Vagina (tissue), 2 donors: ENCODE results near the gene CTDSP1. TPM values are rescaled to one million over a fixed set of nuclear protein-coding genes. Genes with fewer than 3 reads are reported as not detected.

ENCODE experiments used
- DNase-seq, 2 donors: peaks; one replicate each; pipeline ENCODE4 v3.0.0-alpha.2; 2017; ENCODE audit errors: extremely low spot score in 2 of 2
- H3K27ac ChIP-seq: fragments of 200-600 bp; sonication (generic); one replicate; pipeline ENCODE4 v1.5.1; 2019
- H3K27me3 ChIP-seq: fragments of 200-600 bp; sonication (generic); one replicate; pipeline ENCODE4 v1.5.1; 2019
- H3K36me3 ChIP-seq, 2 donors: fragments of 200-600 bp; sonication (generic); one replicate each; pipeline ENCODE4 v1.5.1; 2017 to 2019
- H3K4me1 ChIP-seq: fragments of 200-600 bp; sonication (generic); one replicate; pipeline ENCODE4 v1.5.1; 2019
- H3K4me3 ChIP-seq, 2 donors: fragments of 200-600 bp; sonication (generic); 1 replicate in 1 of 2; 2 replicates in 1 of 2; pipeline ENCODE4 v1.5.1; 2016 to 2019
- H3K9me3 ChIP-seq: fragments of 200-600 bp; sonication (generic); one replicate; pipeline ENCODE4 v1.5.1; 2019
- CTCF ChIP-seq, 3 experiments: fragments of 450-650 bp in 2 of 3; fragments of 200-600 bp in 1 of 3; sonication (generic) in 1 of 3; IDR thresholded peaks; one replicate each; pipeline ENCODE4 v1.5.1; 2017 to 2019; ENCODE audit warnings: antibody characterized with exemption in 3 of 3, mild to moderate bottlenecking in 2 of 3, moderate library complexity in 2 of 3
- POLR2A ChIP-seq, 2 donors: fragments of 450-650 bp; IDR thresholded peaks; one replicate each; pipeline ENCODE4 v1.6.1; 2017; ENCODE audit warnings: antibody characterized with exemption in 2 of 2, mild to moderate bottlenecking in 2 of 2, moderate library complexity in 2 of 2
- POLR2AphosphoS5 ChIP-seq, 2 donors: sonication (generic); formaldehyde crosslinking; IDR thresholded peaks; one replicate each; pipeline ENCODE4 v1.9.0; 2017; ENCODE audit warnings: antibody characterized with exemption in 2 of 2, mild to moderate bottlenecking in 2 of 2, low read depth in 1 of 2; ENCODE audit not compliant: insufficient read depth in 1 of 2
- intact Hi-C: fragments of 100-400 bp; cut with DNase I; formaldehyde crosslinking; loops from one replicate; pipeline ENCODE4 v1.15.1; 2023
- total RNA-seq: library from RNA; depleted of rRNA; stranded (reverse); fragments of >200 nt; gene quantifications from one replicate; pipeline ENCODE4 v1.2.3, GENCODE V29; 2016

The CTDSP1 gene
- total RNA-seq, 1 donor from 2014 or later: 103 TPM

GRCh38 chr2:218362606-218363005 is 37.1 kb upstream of the CTDSP1 start:
- DNase-seq: no peak
- intact Hi-C loops: no loop called here
- Histone ChIP-seq H3K9me3 (no peaks in the 10 kb centered on the region), H3K27me3 (no peaks in the 10 kb centered on the region), H3K4me3 (no peak overlapping the region), H3K36me3 (no peaks in the 10 kb centered on the region), H3K4me1 (peaks cover 4% of the 10 kb centered on the region), H3K27ac (no peak overlapping the region)
- TF ChIP-seq CTCF (IDR thresholded peaks at IDR 0.05): no peak

GRCh38 chr2:218363736-218364135 is 35.9 kb upstream of the CTDSP1 start:
- no peak overlapping the region for H3K4me3 ChIP-seq
- H3K4me1 ChIP-seq: peaks cover 14% of the 10 kb centered on the region
- DNase-seq: no peak
- H3K27ac ChIP-seq: no peak overlapping the region
- no peaks in the 10 kb centered on the region for H3K36me3 ChIP-seq
- H3K27me3 ChIP-seq: no peaks in the 10 kb centered on the region
- TF ChIP-seq POLR2A (IDR thresholded peaks at IDR 0.05): no peak
- no peak for TF ChIP-seq POLR2AphosphoS5 (IDR thresholded peaks at IDR 0.05; ENCODE audit: insufficient read depth in 1 of 2, low read depth in 1 of 2)
- TF ChIP-seq CTCF (IDR thresholded peaks at IDR 0.05): no peak
- no peaks in the 10 kb centered on the region for H3K9me3 ChIP-seq
- intact Hi-C loops: no loop called here

GRCh38 chr2:218364196-218364595 is 35.5 kb upstream of the CTDSP1 start:
- no peaks in the 10 kb centered on the region for H3K36me3 ChIP-seq
- TF ChIP-seq POLR2A (IDR thresholded peaks at IDR 0.05): no peak
- TF ChIP-seq POLR2AphosphoS5 (IDR thresholded peaks at IDR 0.05; ENCODE audit: insufficient read depth in 1 of 2, low read depth in 1 of 2): no peak
- no peak for TF ChIP-seq CTCF (IDR thresholded peaks at IDR 0.05)
- H3K4me3 ChIP-seq: no peak overlapping the region
- H3K4me1 ChIP-seq: peaks cover 19% of the 10 kb centered on the region
- DNase-seq: no peak
- H3K27ac ChIP-seq: no peak overlapping the region
- intact Hi-C loops: no loop called here
- H3K27me3 ChIP-seq: no peaks in the 10 kb centered on the region
- no peaks in the 10 kb centered on the region for H3K9me3 ChIP-seq

GRCh38 chr2:218366621-218367414 is 32.9 kb upstream of the CTDSP1 start:
- Histone ChIP-seq H3K4me3 (peak overlapping the region; percentile 45 to 63), H3K36me3 (no peaks in the 10 kb centered on the region), H3K27ac (peak overlapping the region; percentile 84), H3K27me3 (no peaks in the 10 kb centered on the region), H3K9me3 (no peaks in the 10 kb centered on the region), H3K4me1 (peaks cover 26% of the 10 kb centered on the region)
- TF ChIP-seq POLR2AphosphoS5 (IDR thresholded peaks at IDR 0.05; ENCODE audit: insufficient read depth in 1 of 2, low read depth in 1 of 2) (no peak), CTCF (IDR thresholded peaks at IDR 0.05) (no peak), POLR2A (IDR thresholded peaks at IDR 0.05) (no peak)
- intact Hi-C loops: no loop called here
- DNase-seq: no peak

GRCh38 chr2:218367415-218368149 is 32.1 kb upstream of the CTDSP1 start:
- Histone ChIP-seq H3K4me1 (peaks cover 26% of the 10 kb centered on the region), H3K9me3 (no peaks in the 10 kb centered on the region), H3K27ac (peak overlapping the region; percentile 84), H3K27me3 (no peaks in the 10 kb centered on the region), H3K36me3 (no peaks in the 10 kb centered on the region), H3K4me3 (peak overlapping the region; percentile 45 to 63)
- intact Hi-C loops: no loop called here
- DNase-seq: no peak
- TF ChIP-seq CTCF (IDR thresholded peaks at IDR 0.05): no peak
- peak in 1 of 2 donors; percentile 81 for TF ChIP-seq POLR2A (IDR thresholded peaks at IDR 0.05)
- peak; percentile 48 to 98 for TF ChIP-seq POLR2AphosphoS5 (IDR thresholded peaks at IDR 0.05; ENCODE audit: insufficient read depth in 1 of 2, low read depth in 1 of 2)
